Vagina (tissue), 2 donors: ENCODE measurements around the gene PHF20. TPM values are rescaled to one million over a fixed set of nuclear protein-coding genes. Genes with fewer than 3 reads are reported as not detected.

Experiments
- DNase-seq, 2 donors: peaks; one replicate each; pipeline ENCODE4 v3.0.0-alpha.2; 2017; ENCODE audit errors: extremely low spot score in 2 of 2
- H3K27ac ChIP-seq: fragments of 200-600 bp; sonication (generic); one replicate; pipeline ENCODE4 v1.5.1; 2019
- H3K27me3 ChIP-seq: fragments of 200-600 bp; sonication (generic); one replicate; pipeline ENCODE4 v1.5.1; 2019
- H3K36me3 ChIP-seq, 2 donors: fragments of 200-600 bp; sonication (generic); one replicate each; pipeline ENCODE4 v1.5.1; 2017 to 2019
- H3K4me1 ChIP-seq: fragments of 200-600 bp; sonication (generic); one replicate; pipeline ENCODE4 v1.5.1; 2019
- H3K4me3 ChIP-seq, 2 donors: fragments of 200-600 bp; sonication (generic); 1 replicate in 1 of 2; 2 replicates in 1 of 2; pipeline ENCODE4 v1.5.1; 2016 to 2019
- H3K9me3 ChIP-seq: fragments of 200-600 bp; sonication (generic); one replicate; pipeline ENCODE4 v1.5.1; 2019
- POLR2A ChIP-seq, 2 donors: fragments of 450-650 bp; IDR thresholded peaks; one replicate each; pipeline ENCODE4 v1.6.1; 2017; ENCODE audit warnings: antibody characterized with exemption in 2 of 2, mild to moderate bottlenecking in 2 of 2, moderate library complexity in 2 of 2
- POLR2AphosphoS5 ChIP-seq, 2 donors: sonication (generic); formaldehyde crosslinking; IDR thresholded peaks; one replicate each; pipeline ENCODE4 v1.9.0; 2017; ENCODE audit warnings: antibody characterized with exemption in 2 of 2, mild to moderate bottlenecking in 2 of 2, low read depth in 1 of 2; ENCODE audit not compliant: insufficient read depth in 1 of 2
- intact Hi-C: fragments of 100-400 bp; cut with DNase I; formaldehyde crosslinking; loops from one replicate; pipeline ENCODE4 v1.15.1; 2023
- total RNA-seq: library from RNA; depleted of rRNA; stranded (reverse); fragments of >200 nt; gene quantifications from one replicate; pipeline ENCODE4 v1.2.3, GENCODE V29; 2016
- TF ChIP-seq, protein P1 (sequence below), 3 experiments: fragments of 450-650 bp in 2 of 3; fragments of 200-600 bp in 1 of 3; sonication (generic) in 1 of 3; IDR thresholded peaks; one replicate each; pipeline ENCODE4 v1.5.1; 2017 to 2019; ENCODE audit warnings: antibody characterized with exemption in 3 of 3, mild to moderate bottlenecking in 2 of 3, moderate library complexity in 2 of 3

PHF20 gene
- total RNA-seq, 1 donor from 2014 or later: 37.3 TPM

DNA sequence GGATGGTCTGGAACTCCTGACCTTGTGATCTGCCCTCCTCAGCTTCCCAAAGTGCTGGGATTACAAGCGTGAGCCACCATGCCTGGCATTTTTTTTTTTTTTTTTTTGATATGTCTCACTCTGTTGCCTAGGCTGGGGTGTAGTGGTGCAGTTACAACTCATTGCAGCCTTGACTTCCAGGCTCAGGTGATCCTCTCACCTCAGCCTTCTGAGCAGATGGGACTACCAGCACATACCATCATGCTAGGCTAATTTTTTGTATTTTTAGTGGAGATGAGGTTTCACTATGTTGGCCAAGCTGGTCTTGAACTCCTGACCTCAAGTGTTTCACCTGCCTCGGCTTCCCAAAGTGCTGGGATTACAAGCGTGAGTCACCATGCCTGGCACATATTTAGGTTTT, 34.3 kb downstream of the PHF20 start:
- Histone ChIP-seq H3K36me3 (peaks cover 0 to 31% of the 10 kb centered on the region in 2 donors), H3K9me3 (no peaks in the 10 kb centered on the region), H3K27me3 (no peaks in the 10 kb centered on the region), H3K4me3 (no peak overlapping the region), H3K4me1 (no peaks in the 10 kb centered on the region), H3K27ac (no peak overlapping the region)
- no peak for DNase-seq
- TF ChIP-seq POLR2A (IDR thresholded peaks at IDR 0.05) (no peak), POLR2AphosphoS5 (IDR thresholded peaks at IDR 0.05; ENCODE audit: insufficient read depth in 1 of 2, low read depth in 1 of 2) (no peak)
- TF ChIP-seq, protein P1, sequence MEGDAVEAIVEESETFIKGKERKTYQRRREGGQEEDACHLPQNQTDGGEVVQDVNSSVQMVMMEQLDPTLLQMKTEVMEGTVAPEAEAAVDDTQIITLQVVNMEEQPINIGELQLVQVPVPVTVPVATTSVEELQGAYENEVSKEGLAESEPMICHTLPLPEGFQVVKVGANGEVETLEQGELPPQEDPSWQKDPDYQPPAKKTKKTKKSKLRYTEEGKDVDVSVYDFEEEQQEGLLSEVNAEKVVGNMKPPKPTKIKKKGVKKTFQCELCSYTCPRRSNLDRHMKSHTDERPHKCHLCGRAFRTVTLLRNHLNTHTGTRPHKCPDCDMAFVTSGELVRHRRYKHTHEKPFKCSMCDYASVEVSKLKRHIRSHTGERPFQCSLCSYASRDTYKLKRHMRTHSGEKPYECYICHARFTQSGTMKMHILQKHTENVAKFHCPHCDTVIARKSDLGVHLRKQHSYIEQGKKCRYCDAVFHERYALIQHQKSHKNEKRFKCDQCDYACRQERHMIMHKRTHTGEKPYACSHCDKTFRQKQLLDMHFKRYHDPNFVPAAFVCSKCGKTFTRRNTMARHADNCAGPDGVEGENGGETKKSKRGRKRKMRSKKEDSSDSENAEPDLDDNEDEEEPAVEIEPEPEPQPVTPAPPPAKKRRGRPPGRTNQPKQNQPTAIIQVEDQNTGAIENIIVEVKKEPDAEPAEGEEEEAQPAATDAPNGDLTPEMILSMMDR (IDR thresholded peaks at IDR 0.05): no peak
- intact Hi-C loops: no loop called here

GRCh38 chr20:35807877-35808276, 36.1 kb downstream of the PHF20 start:
- TF ChIP-seq POLR2AphosphoS5 (IDR thresholded peaks at IDR 0.05; ENCODE audit: insufficient read depth in 1 of 2, low read depth in 1 of 2) (no peak), POLR2A (IDR thresholded peaks at IDR 0.05) (no peak)
- TF ChIP-seq, protein P1 (IDR thresholded peaks at IDR 0.05): no peak
- intact Hi-C loops: no loop called here
- peaks cover 0 to 15% of the 10 kb centered on the region in 2 donors for H3K36me3 ChIP-seq

DNA sequence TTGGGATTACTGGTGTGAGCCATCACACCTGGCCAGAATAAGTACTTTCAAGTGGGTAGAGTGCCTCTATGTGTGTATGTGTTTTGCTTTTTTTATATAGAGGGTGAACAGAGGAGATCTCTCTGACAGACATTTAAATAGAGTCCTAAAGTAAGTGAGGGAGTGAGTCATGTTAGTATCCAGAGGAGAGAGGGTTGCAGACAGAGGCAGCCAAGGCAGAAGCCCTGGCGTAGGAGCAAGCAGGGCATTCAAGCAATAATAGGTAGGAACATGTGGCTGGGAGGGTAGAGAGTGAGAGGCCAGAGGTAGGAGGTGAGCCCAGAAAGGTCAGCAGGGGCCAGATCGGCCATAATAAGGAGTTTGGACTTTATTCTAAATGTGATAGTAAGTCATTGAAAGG, 48.9 kb downstream of the PHF20 start:
- Histone ChIP-seq H3K4me1 (peaks cover 32% of the 10 kb centered on the region), H3K27me3 (no peaks in the 10 kb centered on the region), H3K27ac (peak overlapping the region; percentile 5), H3K9me3 (no peaks in the 10 kb centered on the region), H3K4me3 (no peak overlapping the region), H3K36me3 (no peaks in the 10 kb centered on the region)
- intact Hi-C loops: no loop called here
- no peak for DNase-seq
- TF ChIP-seq, protein P1 (IDR thresholded peaks at IDR 0.05): no peak
- no peak for TF ChIP-seq POLR2A (IDR thresholded peaks at IDR 0.05)
- TF ChIP-seq POLR2AphosphoS5 (IDR thresholded peaks at IDR 0.05; ENCODE audit: insufficient read depth in 1 of 2, low read depth in 1 of 2): no peak

More at GRCh38 chr20:35807877-35808276, 36.1 kb downstream of the PHF20 start:
- no peaks in the 10 kb centered on the region for H3K27me3 ChIP-seq
- DNase-seq: no peak
- no peak overlapping the region for H3K4me3 ChIP-seq
- no peaks in the 10 kb centered on the region for H3K9me3 ChIP-seq
- no peak overlapping the region for H3K27ac ChIP-seq
- H3K4me1 ChIP-seq: no peaks in the 10 kb centered on the region

GRCh38 chr20:35821807-35822242, 50.0 kb downstream of the PHF20 start:
- H3K4me1 ChIP-seq: peaks cover 32% of the 10 kb centered on the region
- intact Hi-C loops: no loop called here
- H3K27me3 ChIP-seq: no peaks in the 10 kb centered on the region
- no peaks in the 10 kb centered on the region for H3K36me3 ChIP-seq
- H3K27ac ChIP-seq: no peak overlapping the region
- H3K9me3 ChIP-seq: no peaks in the 10 kb centered on the region
- DNase-seq: no peak
- no peak overlapping the region for H3K4me3 ChIP-seq
- TF ChIP-seq POLR2AphosphoS5 (IDR thresholded peaks at IDR 0.05; ENCODE audit: insufficient read depth in 1 of 2, low read depth in 1 of 2) (no peak), POLR2A (IDR thresholded peaks at IDR 0.05) (no peak)
- TF ChIP-seq, protein P1 (IDR thresholded peaks at IDR 0.05): no peak

GRCh38 chr20:35823147-35823546, 51.3 kb downstream of the PHF20 start:
- no peak for DNase-seq
- Histone ChIP-seq H3K36me3 (no peaks in the 10 kb centered on the region), H3K4me3 (no peak overlapping the region), H3K4me1 (peaks cover 32% of the 10 kb centered on the region), H3K9me3 (no peaks in the 10 kb centered on the region), H3K27me3 (no peaks in the 10 kb centered on the region), H3K27ac (no peak overlapping the region)
- TF ChIP-seq POLR2AphosphoS5 (IDR thresholded peaks at IDR 0.05; ENCODE audit: insufficient read depth in 1 of 2, low read depth in 1 of 2) (no peak), POLR2A (IDR thresholded peaks at IDR 0.05) (no peak)
- TF ChIP-seq, protein P1 (IDR thresholded peaks at IDR 0.05): no peak
- intact Hi-C loops: no loop called here
